Right atrium auricular region (tissue), 2 donors: ENCODE results near the gene AMBRA1. TPM values are rescaled to one million over a fixed set of nuclear protein-coding genes. Genes with fewer than 3 reads are reported as not detected.
A peak's percentile ranks its signal among the peaks of the same experiment; 100 is the strongest.

Source experiments
- DNase-seq: peaks from one replicate; pipeline ENCODE4 v3.0.0-alpha.2; 2019; ENCODE audit warnings: low spot score
- H3K27ac ChIP-seq, 2 donors: fragments of 200-600 bp; sonication (generic); 1 replicate in 1 of 2; 2 replicates in 1 of 2; pipeline ENCODE4 v1.5.1; 2016 to 2019
- H3K27me3 ChIP-seq, 2 donors: fragments of 200-600 bp; sonication (generic); one replicate each; pipeline versions ENCODE4 v1.5.1 to v1.6.0; 2017 to 2019
- H3K36me3 ChIP-seq: fragments of 200-600 bp; sonication (generic); one replicate; pipeline ENCODE4 v1.5.1; 2016
- H3K4me1 ChIP-seq, 2 donors: fragments of 200-600 bp; sonication (generic); one replicate each; pipeline versions ENCODE4 v1.5.1 to v1.6.0; 2017 to 2019
- H3K4me3 ChIP-seq, 2 donors: fragments of 200-600 bp; sonication (generic); 1 replicate in 1 of 2; 2 replicates in 1 of 2; pipeline ENCODE4 v1.5.1; 2017 to 2019; ENCODE audit warnings: mild to moderate bottlenecking in 1 of 2, moderate library complexity in 1 of 2
- H3K9me3 ChIP-seq, 2 donors: fragments of 200-600 bp; sonication (generic); one replicate each; pipeline ENCODE4 v1.5.1; 2019
- CTCF ChIP-seq, 2 donors: fragments of 200-600 bp; sonication (generic); IDR thresholded peaks; one replicate each; pipeline ENCODE4 v1.5.1; 2019; ENCODE audit warnings: antibody characterized with exemption in 2 of 2
- total RNA-seq, 2 donors: library from RNA; depleted of rRNA; stranded (reverse); fragments of >200 nt; gene quantifications; one replicate each; pipeline ENCODE4 v1.1.0, GENCODE V29; 2016

AMBRA1 gene
- total RNA-seq, 2 donors from 2014 or later = 16.8 to 22.0 TPM

DNA sequence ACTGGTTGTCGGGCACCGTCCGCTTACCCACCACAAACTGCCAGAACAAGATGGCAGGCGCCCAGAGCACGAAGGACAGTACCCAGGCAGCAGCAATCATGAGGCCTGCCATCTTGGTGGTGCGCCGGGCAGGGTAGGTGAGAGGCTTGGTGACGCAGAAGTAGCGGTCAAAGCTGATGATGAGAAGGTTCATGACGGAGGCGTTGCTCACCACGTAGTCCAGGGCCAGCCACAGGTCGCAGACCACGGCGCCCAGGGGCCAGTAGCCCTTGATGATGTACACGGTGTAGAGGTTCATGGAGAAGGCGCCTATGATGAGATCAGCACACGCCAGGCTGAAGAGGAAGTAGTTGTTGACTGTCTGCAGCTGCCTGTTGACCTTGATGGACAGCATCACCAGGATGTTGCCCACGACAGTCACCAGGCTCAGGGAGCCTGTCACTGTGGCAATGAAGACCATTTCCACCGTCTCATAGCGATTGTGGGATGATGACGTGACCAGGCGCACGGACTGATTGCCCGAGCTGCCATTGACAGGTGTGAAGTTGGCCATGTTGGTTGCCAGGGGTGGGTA is 207.7 kb downstream of the AMBRA1 start:
- no peaks in the 10 kb centered on the region for H3K36me3 ChIP-seq
- DNase-seq = no peak
- no peak overlapping the region for H3K27ac ChIP-seq
- H3K27me3 ChIP-seq = peaks cover 10 to 21% of the 10 kb centered on the region in 2 donors
- H3K4me1 ChIP-seq = peaks cover 0 to 46% of the 10 kb centered on the region in 2 donors
- no peak for TF ChIP-seq CTCF (IDR thresholded peaks at IDR 0.05)
- H3K9me3 ChIP-seq = no peaks in the 10 kb centered on the region
- no peak overlapping the region for H3K4me3 ChIP-seq

DNA sequence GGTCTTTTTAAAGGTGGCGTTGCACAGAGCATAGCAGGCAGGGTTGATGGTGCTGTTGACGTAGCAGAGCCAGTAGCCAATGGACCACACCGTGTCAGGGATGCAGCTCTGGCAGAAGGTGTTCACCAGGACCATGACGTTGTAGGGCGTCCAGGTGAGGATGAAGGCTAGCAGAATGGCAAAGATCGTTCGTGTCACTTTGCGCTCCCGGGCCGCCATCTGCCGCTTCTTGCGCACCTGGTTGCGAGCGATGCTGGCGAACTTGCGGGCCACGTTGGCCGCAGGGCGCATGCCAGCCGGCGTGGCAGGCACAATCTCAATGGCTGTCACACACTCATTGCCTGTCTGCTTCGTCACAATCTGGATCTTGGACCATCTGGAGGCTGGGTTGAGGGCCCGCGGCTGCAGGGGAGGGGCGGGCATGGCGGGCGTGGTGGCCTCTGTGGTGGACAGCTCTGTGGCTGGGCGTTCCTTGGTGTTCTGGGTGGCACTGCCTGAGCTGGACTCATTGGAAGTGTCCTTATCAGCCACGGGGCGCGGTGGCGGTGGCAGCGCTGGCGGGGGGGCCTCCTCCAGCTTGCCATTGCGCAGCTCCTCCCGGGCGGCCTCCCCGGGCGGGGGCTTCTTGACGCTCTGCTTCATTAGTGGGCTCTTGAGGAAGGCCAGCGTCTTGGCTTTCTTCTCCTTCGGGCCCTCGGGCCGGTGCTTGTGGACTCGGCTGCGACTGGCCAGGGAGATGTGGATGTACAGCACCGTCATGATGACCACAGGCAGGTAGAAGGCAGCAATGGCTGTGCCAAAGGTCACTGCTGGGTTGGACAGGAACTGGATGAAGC is 208.4 kb downstream of the AMBRA1 start:
- H3K4me1 ChIP-seq = peaks cover 0 to 44% of the 10 kb centered on the region in 2 donors
- H3K36me3 ChIP-seq = no peaks in the 10 kb centered on the region
- TF ChIP-seq CTCF (IDR thresholded peaks at IDR 0.05) = no peak
- no peak for DNase-seq
- no peaks in the 10 kb centered on the region for H3K9me3 ChIP-seq
- no peak overlapping the region for H3K4me3 ChIP-seq
- H3K27ac ChIP-seq = no peak overlapping the region
- peaks cover 3 to 14% of the 10 kb centered on the region in 2 donors for H3K27me3 ChIP-seq

DNA sequence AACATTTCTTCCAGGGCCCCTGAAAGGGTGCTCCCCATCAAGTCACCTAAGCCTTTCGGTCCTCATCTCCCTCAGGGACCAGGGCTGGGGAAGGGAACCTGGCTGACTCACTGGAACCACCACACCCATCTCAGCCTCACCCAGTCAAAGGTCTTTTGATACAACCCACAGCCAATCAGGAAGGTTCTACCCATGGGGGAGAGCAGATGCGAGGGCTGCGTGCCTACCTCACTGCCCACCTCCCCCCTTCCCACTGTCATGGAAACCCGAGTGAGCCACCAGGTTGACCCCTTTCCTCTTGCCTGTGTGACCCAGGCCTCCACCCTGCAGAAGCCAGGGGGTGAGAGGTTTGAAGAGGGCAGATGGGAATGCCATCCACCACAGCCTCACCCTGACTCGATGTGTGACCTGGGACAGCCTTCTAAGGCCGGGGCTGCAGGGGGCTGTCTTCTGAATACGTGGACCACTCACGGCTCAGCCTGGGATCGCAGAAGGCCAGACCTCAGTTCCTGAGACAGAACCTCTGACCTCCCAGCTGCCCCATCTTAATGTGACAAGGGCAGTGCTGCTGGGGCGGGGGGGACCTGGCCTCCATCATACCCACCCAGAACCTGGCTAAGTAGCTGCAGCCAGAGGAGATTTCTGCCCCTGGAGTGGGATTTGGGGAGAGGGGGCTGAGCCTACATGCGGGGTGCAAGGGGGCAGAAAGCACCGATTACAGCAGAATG is 209.7 kb downstream of the AMBRA1 start:
- Histone ChIP-seq H3K36me3 (no peaks in the 10 kb centered on the region), H3K4me1 (peaks cover 0 to 39% of the 10 kb centered on the region in 2 donors), H3K4me3 (no peak overlapping the region), H3K27me3 (peaks cover 0 to 3% of the 10 kb centered on the region in 2 donors), H3K27ac (no peak overlapping the region), H3K9me3 (no peaks in the 10 kb centered on the region)
- TF ChIP-seq CTCF (IDR thresholded peaks at IDR 0.05) = no peak
- no peak for DNase-seq

- no peak overlapping the region for H3K4me3 ChIP-seq
- H3K27me3 ChIP-seq = no peaks in the 10 kb centered on the region
- no peak for DNase-seq
- no peak overlapping the region for H3K27ac ChIP-seq
- peak in 1 of 2 donors; percentile 9 for TF ChIP-seq CTCF (IDR thresholded peaks at IDR 0.05)
- H3K9me3 ChIP-seq = no peaks in the 10 kb centered on the region
- H3K36me3 ChIP-seq = peaks cover 4% of the 10 kb centered on the region
- H3K4me1 ChIP-seq = peaks cover 0 to 38% of the 10 kb centered on the region in 2 donors
Measured at GRCh38 chr11:46383404-46383758, 210.4 kb downstream of the AMBRA1 start.

DNA sequence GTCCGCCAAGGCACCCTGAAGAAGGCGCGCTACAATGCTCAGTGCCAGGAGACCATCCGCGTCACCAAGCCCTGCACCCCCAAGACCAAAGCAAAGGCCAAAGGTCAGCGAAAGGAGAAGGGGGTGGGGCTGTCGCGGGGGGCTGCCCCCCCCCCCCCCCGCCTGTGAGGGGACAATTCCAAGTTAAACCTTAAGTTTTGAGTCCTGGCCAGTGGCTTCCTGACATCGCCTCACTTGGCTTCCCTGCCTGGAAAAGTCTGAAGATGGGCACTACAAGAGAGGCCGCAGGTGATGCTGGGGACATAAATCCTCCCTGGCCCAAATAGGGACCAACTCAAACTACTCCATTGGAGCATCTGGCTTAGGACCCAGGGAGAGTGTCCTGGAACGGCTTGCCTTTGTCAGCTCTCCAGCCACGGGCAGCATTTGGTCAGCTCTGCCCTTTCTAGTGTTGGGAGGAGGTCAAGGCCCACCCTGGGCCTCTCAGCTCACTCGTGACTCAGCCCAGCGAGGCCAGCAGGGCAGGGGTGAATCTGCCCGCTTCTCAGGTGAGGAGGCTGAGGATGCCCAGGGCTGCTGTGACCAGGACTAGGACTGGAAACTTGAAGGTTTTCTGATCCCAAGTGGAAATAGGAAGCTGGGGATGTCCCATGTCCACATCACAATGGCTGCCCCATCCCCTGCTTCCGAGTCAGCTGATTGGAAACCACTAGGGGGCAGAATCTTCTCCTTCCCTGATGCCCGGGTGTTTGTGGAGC is 211.0 kb downstream of the AMBRA1 start:
- no peak for DNase-seq
- peak overlapping the region; percentile 54 to 69 for H3K4me3 ChIP-seq
- H3K4me1 ChIP-seq = peaks cover 0 to 33% of the 10 kb centered on the region in 2 donors
- no peaks in the 10 kb centered on the region for H3K9me3 ChIP-seq
- H3K27ac ChIP-seq = no peak overlapping the region
- TF ChIP-seq CTCF (IDR thresholded peaks at IDR 0.05) = peak; percentile 59 to 70
- H3K27me3 ChIP-seq = no peaks in the 10 kb centered on the region
- peaks cover 10% of the 10 kb centered on the region for H3K36me3 ChIP-seq
